HL-60/S4 treated with phorbol 12-myristate 13-acetate at 8.2 ng/mL for 4 days and 3 days (cell line): ENCODE results near the gene IRF9.

ENCODE experiments used
- in situ Hi-C: fragments of 300-500 bp; cut with MboI; formaldehyde crosslinking; loops from 2 replicates; pipeline ENCODE4 v1.15.0; 2022; ENCODE audit warnings: low sequenced_read_pairs

IRF9 gene

GRCh38 chr14:24213866-24214662 is 53.0 kb downstream of the IRF9 start:
- in situ Hi-C loops, result no loop called here

GRCh38 chr14:24215495-24216344 is 54.7 kb downstream of the IRF9 start, which contains the start of gene MDP1:
MDP1 (minus strand) TSS chr14:24216066; CDS start chr14:24215955, 111 bp downstream.
- in situ Hi-C loops, result no loop called here
